Measurements from ENCODE around the gene NBAS.

GRCh38 chr2:15154297-15154696, 406.8 kb downstream of the NBAS start:
- TF ChIP-seq POLR2AphosphoS5 (IDR thresholded peaks at IDR 0.05; ENCODE audit: borderline replicate concordance, low read depth, low read length) (no peak), EZH2 (IDR thresholded peaks at IDR 0.05) (no peak), FOXP2 (optimal IDR thresholded peaks at IDR 0.05; ENCODE audit: control extremely low read depth, extremely low read length, insufficient read depth) (no peak)

Data from SK-N-MC (cell line).